D721Med (cell line): ENCODE measurements around the gene SRD5A1.

ENCODE experiments used
- DNase-seq: peaks from one replicate; pipeline ENCODE4 v3.0.0; 2011; ENCODE audit warnings: low spot score; ENCODE audit not compliant: insufficient read length
- FAIRE-seq: peaks from 2 replicates; lab custom pipeline; 2011; peaks lifted over from hg19 to GRCh38; lab: Jason Lieb, UNC
- TF ChIP-seq, protein P1 (sequence below): IDR thresholded peaks from 2 replicates; pipeline ENCODE4 v1.5.1; 2012; ENCODE audit warnings: mild to moderate bottlenecking, control low read depth; ENCODE audit not compliant: insufficient read depth; ENCODE audit errors: missing control alignments

The SRD5A1 gene

GRCh38 chr5:6604341-6604740 lies 28.9 kb upstream of the SRD5A1 start:
- TF ChIP-seq, protein P1, sequence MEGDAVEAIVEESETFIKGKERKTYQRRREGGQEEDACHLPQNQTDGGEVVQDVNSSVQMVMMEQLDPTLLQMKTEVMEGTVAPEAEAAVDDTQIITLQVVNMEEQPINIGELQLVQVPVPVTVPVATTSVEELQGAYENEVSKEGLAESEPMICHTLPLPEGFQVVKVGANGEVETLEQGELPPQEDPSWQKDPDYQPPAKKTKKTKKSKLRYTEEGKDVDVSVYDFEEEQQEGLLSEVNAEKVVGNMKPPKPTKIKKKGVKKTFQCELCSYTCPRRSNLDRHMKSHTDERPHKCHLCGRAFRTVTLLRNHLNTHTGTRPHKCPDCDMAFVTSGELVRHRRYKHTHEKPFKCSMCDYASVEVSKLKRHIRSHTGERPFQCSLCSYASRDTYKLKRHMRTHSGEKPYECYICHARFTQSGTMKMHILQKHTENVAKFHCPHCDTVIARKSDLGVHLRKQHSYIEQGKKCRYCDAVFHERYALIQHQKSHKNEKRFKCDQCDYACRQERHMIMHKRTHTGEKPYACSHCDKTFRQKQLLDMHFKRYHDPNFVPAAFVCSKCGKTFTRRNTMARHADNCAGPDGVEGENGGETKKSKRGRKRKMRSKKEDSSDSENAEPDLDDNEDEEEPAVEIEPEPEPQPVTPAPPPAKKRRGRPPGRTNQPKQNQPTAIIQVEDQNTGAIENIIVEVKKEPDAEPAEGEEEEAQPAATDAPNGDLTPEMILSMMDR: no peak
- FAIRE-seq (no peak), DNase-seq (no peak)

- DNase-seq (no peak), FAIRE-seq (no peak)
- TF ChIP-seq, protein P1: no peak
These were observed 28.3 kb upstream of the SRD5A1 start for GRCh38 chr5:6604946-6605345.

DNA sequence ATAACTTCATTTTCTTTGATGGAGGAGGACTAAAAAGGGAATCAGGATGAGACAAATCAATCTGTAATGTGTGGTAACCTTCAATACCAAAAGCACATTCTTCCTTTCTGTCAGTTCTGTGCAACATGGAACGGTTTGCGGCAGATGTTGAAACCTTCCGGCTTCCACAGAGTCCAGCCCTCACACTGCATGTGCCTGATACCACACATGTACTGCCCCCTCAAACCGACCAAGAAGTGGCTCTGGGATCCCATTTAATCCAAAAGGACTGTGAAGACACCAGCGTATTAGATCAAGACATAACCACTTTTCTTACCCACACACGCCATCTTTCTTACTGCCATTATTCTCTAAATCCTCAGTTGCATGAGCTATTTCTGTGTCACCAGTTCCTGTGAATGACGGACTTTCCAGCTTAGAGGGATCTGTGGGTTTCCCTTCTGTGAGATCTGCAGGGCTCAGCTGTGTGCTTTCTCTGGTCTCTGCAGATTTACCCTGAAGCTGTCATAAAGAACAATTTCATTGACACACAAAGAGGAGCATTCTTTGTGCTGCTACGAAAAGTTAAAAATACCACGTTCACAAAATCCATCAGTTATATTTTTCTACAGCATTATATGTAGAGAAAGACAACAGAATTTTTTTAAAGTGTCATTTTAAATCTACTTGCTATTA lies 26.2 kb upstream of the SRD5A1 start:
- TF ChIP-seq, protein P1: no peak
- FAIRE-seq (no peak), DNase-seq (no peak)

GRCh38 chr5:6607559-6607936 lies 25.7 kb upstream of the SRD5A1 start:
- DNase-seq (no peak), FAIRE-seq (no peak)
- TF ChIP-seq, protein P1: no peak

DNA sequence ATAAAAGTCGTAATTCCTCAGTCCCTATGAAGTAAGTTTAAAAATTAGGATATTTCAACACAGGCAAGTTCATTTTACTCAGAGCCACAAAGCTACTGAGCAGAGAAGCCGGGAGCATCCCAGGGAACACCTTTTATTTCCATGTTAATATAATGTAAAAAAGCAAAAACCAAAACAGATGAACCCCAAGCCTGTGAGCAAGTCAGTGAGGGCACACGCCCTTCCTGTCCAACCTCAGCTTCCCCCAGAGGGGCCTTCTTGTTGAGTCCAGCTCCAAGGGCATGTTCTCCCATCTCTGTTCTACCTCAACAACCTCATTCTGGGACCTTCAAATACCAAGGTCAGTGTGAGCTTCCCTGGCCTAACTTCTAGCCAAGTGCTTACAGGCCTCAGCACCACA lies 25.2 kb upstream of the SRD5A1 start:
- TF ChIP-seq, protein P1: no peak
- no peak for FAIRE-seq
- DNase-seq: no peak

DNA sequence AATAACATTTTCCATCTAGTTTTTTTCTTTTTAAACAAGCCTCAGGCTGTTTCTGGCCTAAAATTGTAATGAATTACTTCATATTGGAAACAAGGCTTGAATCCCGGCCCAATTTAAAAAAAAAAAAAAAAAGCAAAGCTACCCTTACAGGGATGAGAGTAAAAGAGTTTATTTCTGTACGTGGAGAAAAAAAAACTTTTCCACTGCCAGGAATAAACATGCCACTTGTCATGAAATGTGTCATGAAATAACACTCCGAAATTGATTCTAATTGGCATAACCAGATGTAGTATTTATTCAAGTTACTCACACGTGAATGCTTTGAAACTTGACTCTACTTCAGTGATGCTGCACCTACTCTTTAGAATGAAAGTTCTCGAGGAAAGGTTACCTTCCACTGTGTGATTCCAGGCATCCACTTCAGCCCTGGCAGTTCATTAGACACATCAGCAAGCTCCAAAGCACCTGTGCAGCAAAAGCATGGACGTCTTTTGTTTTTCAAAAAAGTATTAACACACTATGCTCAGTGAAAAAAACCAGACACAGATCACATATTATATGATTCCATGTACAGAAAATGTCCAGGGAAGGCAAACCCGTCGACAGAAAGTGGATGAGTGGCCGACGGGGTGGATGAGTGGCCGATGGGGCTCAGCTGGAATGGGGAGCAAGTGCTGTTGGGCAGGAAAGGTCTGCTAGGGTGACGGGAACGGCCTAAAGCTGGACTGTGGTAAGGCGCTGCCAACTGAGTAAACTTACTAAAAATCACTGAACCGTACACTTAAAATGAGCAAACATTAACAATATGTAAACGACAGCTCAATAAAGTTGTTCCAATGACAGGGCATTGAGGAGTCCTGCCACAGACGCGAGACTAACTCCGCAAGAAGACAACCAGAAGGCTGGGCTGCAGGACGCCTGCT lies 21.6 kb upstream of the SRD5A1 start:
- TF ChIP-seq, protein P1: no peak
- FAIRE-seq (no peak), DNase-seq (no peak)
